ENCODE results near the gene NPR1.
"Not testable (repeated sequence)": the region's sequence is repeated elsewhere in the genome, so short reads cannot be mapped to it uniquely, and the experiment has no call there.

Gene NPR1

GRCh38 chr1:153723687-153724086, 45.2 kb downstream of the NPR1 start:
- no peak for DNase-seq

GRCh38 chr1:153724634-153725033, 46.1 kb downstream of the NPR1 start:
- not testable (repeated sequence) for DNase-seq

GRCh38 chr1:153727463-153728304, 49.2 kb downstream of the NPR1 start, which contains the start of gene INTS3:
TSS of gene INTS3 (plus strand) at chr1:153728050. CDS start at chr1:153728635, 585 bp downstream.
- peak; percentile 89 to 100 (median 99) for DNase-seq

GRCh38 chr1:153728305-153729066, 50.0 kb downstream of the NPR1 start:
- peak in 46 of 56 donors; percentile 6 to 63 (median 34) for DNase-seq

GRCh38 chr1:153730468-153730988, 52.0 kb downstream of the NPR1 start:
- no peak for DNase-seq

- DNase-seq = no peak
These were observed 55.5 kb downstream of the NPR1 start for GRCh38 chr1:153733970-153734369.

- no peak for DNase-seq
These were observed 56.1 kb downstream of the NPR1 start for GRCh38 chr1:153734396-153735089.

- no peak for DNase-seq
These were observed 56.6 kb downstream of the NPR1 start for GRCh38 chr1:153735090-153735420.

- no peak for DNase-seq
These were observed 63.5 kb downstream of the NPR1 start for GRCh38 chr1:153741986-153742385.

GRCh38 chr1:153742411-153743142, 64.1 kb downstream of the NPR1 start:
- no peak for DNase-seq

All from nucleus accumbens (tissue), 56 donors.